Measurements from ENCODE around the gene COL20A1. TPM values are rescaled to one million over a fixed set of nuclear protein-coding genes. Genes with fewer than 3 reads are reported as not detected.

Gene COL20A1
- total RNA-seq, 1 experiment from 2014 or later = 0.97 TPM

DNA sequence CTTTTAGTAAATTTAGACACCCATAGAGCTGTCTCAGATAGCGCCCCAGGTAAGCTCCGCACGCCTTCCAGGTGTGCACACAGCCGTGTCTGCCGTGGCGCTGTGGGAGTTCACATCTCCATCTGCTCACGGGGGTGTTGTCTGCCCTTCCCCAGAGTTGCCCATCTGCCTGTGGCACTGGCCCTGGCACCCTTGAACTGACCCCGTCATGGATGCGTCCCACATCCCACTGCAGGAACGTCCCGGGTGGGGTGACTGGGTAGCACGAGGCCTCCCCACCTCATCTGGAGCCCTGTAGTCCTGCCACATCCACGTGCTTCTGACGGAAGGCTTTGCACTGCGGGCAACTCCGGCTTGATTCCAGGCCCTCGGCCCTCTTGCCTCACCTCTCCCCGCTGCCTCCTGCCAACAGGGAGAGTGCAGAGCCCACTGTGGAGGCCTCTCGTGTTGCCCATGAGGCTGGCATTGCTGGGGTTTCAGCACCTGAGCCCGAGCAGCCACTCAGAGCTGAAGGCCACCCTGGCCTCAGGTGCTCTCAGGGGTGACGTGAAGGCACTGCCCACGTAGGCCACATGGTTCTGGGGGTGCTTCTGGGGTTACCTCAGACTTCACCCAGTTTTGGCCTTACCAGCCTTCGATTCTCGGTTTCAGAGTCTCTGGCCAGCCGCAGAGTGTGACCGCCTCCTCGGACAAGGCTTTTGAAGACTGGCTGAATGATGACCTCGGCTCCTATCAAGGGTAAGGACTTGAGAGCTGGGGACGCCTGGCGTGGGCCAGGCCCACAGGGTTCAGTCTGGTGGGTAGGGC, 15.3 kb upstream of the COL20A1 start:
- DNase-seq (ENCODE audit: low read depth) = no peak

DNA sequence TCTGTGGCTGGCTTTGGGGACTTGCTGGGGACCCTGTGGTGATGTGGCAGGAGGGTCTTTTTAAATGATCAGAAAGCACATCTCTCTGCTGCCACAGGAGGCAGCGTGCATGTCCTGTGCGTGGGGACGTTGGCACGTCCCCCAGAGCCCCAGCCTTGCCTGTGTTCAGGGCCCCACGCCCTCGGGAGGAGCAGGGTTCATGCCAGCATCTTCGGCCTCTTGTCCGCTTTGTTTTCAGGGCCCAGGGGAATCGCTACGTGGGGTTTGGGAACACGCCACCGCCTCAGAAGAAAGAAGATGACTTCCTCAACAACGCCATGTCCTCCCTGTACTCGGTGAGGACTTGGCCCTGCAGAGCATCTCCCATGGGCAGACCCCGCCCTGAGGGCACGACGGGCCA, 14.3 kb upstream of the COL20A1 start:
- no peak for DNase-seq (ENCODE audit: low read depth)

DNA sequence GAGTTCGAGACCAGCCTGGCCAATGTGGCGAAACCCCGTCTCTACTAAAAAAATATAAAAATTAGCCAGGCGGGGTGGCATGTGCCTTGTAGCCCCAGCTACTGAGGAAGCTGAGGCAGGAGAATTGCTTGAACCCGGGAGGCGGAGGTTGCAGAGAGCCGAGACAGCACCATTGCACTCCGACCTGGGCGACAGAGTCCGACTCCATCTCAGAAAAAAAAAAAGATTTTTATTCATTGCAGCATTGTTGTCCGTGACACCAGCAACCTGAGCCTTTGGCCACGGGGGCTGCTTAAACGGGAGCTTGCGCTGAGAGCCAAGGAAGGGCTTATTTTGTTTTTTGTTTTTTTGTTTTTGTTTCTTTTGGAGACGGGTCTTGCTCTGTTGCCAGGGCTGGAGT, 13.1 kb upstream of the COL20A1 start:
- no peak for DNase-seq (ENCODE audit: low read depth)

DNA sequence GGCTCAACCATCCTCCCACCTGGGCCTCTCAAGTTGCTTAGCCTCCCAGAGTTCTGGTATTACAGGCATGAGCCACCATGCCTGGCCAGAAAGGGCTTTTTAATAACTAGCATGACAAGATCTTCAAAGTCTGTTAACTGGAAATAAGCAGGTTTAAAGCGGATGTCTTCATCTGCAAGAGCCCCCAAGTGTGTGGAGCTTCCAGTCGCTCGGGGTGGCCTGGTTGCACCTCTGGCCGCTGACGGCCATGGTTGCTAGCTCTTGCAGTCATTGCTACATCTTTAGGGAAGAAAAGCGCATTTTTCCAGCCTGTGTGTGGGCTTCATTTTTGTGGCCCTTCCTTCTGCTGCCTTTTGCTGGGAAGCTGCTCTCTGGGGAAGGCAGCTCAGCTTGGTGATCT, 12.6 kb upstream of the COL20A1 start:
- DNase-seq (ENCODE audit: low read depth) = no peak

DNA sequence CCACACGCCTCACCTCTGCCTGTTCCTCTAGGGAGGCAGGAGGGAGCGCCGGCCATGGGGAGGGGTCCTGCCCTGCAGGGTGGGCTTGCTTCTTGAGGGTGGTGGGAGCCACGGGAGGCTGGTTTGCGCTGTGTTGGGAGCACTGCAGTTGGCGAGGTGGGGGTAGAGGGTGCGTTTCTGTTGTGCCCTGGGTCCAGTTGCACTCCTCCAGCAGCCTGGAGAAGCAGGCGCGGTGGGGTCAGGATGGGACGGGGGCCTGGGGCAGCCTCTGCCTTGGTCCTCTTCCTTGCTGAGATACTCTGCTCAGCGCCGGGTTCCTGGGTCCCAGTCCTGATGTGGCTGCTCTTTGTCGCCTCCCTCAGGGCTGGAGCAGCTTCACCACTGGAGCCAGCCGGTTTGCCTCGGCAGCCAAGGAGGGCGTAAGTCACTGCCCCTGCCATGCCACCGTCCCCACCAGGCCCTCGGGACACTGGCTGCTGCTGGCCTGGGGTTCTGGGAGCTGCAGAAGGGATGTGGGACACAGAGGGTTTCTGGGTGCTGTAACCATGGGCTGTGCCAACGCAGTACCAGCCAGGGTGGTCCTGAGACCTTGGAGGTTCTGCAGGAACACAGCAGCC, 11.9 kb upstream of the COL20A1 start:
- no peak for DNase-seq (ENCODE audit: low read depth)

DNA sequence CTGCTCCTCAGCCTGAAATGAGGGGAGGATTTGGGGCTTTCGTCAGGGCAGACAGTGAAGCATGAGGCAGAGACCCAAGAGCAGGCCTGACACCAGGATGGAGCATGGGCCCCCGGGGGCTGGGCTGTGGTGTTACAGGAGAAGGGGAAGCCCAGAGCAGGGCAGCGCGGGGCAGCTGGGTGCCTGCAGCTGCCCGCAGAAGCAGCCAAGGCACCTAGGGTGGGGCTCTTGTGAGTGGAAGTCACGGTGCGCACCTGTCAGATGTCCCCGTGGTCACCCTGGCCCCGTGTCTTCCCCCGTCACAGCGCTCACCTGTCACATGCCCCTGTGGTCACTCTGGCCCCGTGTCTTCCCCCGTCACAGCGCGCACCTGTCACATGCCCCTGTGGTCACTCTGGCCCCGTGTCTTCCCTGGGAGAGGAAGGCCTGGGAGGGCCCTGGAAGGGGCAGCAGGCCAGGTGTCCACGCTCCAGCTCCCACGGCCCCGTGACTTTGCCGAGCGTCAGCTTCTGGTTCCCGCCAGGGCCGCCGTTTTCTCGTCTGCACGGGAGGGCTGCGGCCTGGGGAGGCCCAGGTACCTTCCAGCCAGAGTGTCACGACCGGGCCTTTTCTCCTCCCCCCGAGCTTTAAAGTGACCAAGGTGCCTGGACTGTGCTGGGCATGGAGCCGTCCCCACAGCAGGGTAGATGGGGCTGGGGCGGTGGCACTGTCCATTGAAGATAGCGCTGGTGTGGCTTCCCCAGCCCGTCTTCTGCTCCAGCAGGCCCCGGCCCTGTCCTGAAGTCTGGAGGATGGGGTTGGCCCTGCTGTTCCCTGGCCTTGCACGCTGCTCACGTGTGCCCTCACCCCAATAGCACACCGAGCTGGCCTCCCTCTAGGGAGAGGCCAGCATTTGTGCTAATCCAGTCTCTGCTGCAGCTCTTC, 11.0 kb upstream of the COL20A1 start:
- no peak for DNase-seq (ENCODE audit: low read depth)

DNA sequence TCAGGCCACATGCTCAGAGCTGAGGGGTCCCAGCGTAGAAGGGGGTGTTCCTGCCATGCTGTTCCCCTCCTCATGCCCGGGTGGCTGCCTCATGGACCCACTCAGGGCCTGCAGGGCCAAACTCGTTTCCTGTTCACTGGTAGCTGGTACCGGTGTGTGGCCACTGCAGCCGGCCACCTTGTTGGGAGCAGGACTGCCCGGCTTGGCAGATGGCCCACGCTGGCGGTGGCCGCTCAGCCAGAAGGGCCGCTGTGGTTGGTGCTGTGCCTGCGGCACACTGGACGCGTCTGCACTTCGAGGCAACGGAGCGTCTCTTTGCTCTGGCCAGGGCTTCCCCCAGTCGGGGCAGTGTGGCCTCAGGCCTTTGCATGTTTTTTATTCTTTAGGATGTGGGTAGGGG, 10.0 kb upstream of the COL20A1 start:
- no peak for DNase-seq (ENCODE audit: low read depth)

DNA sequence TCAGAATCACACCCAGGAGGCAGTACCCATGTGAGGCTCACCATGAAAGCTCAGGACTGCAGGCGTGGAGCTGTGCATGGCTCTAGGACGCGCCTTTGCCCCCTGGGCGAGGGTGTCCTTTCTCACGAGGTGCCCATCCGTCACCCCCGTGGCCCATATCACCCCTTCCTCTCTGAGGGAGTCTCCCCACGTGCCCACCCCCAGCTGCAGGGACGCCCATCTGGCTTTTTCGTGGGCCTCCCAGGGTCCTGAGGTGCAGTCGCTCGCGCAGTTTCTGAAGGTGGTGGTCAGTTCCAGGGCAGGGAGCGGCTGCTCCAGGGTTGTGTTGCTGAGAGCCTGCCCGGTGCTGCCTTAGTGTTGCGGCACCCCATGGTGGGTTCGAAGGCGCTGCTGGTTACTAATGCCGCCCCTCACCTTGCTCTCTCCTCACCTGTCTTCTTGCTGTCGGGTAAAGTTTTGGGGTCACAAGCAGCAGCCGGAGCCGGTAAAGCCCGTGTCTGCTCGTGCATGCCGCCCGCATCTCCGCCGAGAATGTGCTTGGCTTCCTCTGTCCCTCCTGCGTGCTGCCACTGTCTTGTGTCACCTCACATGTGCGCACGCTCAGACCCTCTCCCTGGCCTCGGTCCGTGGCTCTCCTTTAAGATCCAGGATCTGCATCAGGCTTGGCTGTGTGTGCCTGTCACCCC, 9.4 kb upstream of the COL20A1 start:
- no peak for DNase-seq (ENCODE audit: low read depth)

DNA sequence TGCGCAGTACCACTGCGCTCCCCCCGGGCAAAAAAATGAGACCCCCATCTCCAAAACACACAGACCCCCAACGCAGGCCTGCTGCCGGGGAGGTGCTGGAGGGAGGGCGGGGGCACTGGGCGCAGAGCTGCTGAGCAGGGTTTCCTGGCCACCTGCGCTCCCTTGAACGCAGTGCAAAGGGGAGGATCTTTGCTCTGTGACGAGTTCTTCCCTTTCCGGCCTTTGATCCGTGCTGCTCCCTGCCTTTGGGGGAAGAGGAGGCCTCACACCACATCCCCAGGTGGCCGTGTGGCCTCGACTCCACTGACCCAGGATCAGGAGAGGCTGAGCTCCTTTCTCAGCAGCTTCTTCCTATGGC, 8.9 kb upstream of the COL20A1 start:
- no peak for DNase-seq (ENCODE audit: low read depth)

DNA sequence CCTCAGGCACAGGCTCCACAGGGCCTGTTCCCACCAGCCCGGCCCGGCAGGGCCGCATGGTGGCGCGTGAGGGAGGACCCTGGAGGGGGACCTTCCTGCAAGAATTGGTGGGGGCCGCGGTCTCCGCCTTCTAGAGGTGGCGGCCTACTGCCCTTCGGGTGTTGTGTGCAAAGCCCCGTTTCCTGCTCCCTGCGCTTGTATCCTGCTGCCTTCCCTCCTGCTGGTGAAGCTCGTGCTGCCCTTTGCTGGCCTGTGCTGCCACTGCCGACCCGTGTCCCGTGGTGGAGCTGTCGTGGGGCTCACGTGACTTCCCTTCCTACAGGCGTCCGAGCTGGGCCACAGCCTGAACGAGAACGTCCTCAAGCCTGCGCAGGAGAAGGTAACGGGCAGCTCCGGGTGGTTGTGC, 8.4 kb upstream of the COL20A1 start:
- no peak for DNase-seq (ENCODE audit: low read depth)

DNA sequence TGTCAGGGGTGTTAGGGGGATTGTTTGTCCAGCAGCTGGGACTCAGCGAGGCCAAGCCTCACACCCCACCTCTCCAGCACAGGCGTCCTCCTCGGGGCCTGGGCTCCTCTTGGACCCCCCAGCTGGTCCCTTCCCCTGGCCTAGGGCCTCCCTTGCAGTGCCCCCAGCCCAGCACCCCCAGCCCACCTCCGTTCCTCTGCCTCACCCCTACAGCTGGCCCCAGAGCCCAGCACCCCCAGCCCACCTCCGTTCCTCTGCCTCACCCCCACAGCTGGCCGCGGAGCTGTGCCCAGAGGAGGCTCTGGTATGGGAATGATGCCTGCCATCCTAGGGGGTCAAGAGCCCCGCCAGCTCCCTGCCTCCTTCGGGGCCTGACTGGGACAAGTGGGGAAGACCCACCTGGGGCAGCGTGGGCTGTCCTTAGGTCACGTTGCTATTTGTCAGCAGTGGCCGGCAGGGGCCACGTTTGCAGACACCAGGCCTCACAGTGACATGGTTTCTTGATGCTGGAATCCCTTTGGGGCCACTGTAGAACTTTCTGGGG, 7.9 kb upstream of the COL20A1 start:
- DNase-seq (ENCODE audit: low read depth) = no peak

DNA sequence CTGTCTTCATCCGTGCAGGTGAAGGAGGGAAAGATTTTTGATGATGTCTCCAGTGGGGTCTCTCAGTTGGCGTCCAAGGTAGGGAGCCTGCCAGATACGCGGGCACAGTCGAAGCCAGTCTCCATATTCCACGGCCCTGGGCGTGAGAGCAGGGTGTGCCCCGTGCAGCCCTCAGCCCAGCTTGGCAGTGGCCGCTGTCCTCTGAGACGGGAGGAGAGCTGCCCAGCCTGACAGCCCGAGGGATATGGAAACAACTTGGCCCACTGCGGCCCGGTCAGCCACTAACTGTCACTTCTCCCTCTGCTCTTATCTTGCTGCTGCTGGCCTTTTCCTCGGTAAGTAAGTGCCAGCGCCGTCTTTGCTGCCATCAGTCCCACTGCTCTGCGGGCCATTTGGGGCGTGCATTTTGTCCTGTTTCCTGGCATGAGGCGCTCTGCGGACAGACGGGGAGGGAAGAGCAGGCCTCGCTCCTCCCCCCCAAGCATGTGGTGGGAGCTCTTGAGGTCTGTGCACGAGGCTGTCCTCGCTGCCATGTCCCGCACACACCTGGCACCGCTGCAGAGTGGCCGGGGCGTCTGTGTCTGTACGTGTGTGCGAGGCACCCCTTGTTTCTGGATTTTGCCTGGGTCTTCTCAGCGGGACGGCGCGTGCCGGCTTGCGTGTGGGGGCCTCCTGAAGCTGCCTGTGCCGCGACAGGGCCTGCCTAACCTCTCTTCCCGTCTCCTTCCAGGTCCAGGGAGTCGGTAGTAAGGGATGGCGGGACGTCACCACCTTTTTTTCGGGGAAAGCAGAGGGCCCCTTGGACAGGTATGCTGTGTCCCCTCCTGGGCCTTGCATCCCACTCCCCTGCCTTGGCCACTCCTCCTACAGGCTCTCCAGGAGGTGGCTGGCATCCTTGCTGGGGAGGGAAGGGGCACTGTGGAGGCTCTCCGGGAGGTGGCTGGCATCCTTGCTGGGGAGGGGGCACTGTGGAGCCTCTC, 7.1 kb upstream of the COL20A1 start:
- no peak for DNase-seq (ENCODE audit: low read depth)

DNA sequence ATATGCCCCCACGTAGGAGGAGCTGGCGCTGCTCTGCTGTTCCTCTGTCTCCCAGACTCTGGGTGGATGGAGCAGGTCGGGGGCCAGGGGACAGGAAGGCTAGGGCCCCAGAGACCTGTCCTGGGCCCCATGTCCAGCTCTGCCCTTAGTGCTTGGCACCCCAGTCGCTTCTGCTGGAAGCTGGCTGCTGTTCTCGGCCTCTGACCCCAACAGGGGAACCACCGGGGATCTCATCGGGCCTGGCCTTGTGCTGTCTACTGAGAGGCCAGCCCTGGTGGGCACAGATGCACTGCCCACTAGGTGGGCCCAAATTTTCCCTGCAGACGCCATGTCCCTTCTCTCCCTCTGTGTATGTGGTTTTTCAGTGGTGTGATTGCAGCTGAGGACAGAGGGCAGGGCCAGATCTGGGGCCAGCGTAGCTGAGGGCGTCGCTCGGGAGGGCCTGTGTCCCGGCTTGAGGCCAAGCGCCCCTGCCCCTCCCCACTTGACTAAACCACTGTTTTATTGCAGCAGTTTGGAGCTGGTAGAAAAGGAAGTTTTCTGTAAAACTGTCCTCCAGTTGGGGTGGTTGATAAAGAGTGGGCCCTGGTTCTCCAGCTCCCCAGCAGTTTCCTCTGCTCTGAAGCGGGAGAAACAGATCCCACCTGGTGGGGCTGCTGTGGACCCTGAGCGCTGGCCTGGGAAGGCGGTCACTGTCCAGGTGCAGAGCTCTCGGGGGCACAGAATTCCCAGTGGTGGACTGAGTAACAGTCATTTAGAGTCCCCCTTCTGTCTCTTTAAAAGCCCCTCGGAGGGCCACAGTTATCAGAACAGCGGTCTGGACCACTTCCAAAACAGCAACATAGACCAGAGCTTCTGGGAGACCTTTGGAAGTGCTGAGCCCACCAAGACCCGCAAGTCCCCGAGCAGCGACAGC, 5.9 kb upstream of the COL20A1 start:
- DNase-seq (ENCODE audit: low read depth) = no peak

DNA sequence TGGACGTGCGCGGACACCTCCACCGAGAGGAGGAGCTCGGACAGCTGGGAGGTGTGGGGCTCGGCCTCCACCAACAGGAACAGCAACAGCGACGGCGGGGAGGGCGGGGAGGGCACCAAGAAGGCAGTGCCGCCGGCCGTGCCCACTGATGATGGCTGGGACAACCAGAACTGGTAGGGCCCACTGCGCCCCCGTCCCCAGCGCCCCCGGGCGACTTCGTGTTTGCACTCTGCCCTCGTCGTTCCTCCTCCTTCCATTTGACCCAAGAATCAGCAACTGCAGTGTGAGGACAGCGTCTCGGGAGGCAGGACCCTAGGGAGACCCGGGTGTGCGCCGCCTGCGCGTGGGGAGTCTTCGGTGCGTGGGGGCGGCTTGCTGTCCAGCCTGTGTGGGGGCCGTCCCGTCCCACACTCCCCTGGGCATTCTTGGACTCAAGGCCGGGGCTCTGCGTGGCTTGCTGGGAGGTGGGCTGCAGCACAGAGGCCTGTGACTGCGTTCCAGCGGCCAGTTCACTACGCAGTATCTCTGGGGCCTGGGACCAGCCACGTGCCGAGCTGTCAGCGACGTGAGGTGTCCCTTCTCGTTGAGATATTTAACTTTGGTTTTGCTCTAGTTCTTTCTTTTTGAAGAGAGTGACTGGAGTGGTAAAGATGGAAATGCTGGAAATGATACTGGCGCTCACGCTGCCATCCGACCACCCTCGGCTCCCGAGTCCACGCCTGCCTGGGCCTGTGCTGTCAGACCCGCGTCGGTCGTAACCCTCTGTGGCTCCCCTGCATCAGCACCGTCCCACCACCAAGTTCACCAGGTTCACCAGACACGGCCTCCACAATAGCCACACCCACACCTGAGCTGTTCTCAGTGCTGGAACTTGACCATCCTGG, 5.0 kb upstream of the COL20A1 start:
- no peak for DNase-seq (ENCODE audit: low read depth)

DNA sequence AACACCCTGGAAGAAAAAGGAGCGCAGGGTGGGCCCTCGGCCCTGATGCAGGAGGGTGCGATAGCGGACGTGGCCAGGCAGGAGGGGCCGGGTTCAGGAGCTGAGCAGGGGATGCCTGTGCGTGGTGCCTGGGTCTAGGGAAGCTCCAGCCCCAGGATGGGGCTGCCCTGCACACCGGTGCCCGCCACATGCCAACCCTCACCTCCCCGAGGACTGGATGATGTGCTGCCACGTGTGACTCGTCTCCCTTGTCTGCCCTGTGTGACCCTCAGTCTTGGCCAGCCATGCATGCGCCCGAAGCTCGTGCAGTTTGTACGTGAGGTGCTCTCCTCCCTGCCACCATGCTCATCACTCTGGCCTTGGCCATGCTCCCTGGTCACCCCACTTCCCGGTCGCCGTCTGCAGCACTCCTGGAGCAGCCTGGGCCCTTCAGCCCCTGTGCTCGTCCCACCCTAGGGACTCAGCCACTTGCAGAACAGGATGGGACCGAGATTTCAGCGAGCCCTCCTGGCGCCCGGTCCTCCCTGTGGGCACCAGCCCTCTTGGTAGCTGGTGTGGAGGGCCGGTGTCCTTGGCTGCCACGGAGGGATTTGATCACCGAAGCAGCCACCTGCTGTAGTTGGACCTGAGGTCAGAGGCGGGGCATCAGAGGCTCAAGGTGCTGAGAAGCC, 4.3 kb upstream of the COL20A1 start:
- DNase-seq (ENCODE audit: low read depth) = no peak

DNA sequence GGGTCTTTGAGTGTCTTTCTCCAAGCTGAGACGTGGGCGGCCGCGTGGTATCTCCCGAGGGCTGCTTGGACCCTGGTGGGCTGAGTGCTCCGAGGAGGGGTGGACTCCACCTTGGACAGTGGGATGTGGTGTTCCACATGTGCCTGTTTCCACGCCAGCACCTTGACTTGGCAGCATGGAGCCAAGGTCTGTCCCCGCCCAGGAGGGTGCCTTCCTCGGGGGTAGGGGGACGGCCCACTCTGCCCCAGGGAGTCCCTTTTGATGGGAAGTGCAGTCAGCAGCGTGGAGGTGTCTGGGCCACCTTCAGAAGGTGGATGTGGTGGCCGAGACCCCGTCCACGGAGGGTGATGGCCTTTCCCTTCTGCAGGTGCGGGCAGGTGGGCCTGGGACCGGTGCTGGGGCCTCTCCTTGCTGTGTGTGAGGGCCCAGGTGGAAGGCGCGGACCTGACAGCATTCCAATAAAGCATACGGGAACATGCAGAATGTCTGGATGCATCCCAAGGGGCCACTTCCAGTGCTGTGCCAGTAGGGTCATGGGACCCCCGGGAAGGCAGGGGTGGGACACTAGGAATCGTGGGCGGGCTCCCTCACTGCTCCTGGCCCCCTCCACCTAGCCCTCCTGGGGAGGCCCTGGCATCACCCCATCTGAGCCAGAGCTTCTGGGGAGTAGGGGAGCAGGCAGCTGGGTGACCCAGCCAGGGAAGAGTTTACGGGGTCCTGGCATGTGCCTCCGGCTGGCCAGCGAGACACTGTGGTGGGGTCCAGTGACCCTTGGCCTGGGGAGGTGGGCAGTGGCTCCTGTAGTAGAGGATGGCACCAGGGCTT, 3.5 kb upstream of the COL20A1 start:
- DNase-seq (ENCODE audit: low read depth) = no peak

DNA sequence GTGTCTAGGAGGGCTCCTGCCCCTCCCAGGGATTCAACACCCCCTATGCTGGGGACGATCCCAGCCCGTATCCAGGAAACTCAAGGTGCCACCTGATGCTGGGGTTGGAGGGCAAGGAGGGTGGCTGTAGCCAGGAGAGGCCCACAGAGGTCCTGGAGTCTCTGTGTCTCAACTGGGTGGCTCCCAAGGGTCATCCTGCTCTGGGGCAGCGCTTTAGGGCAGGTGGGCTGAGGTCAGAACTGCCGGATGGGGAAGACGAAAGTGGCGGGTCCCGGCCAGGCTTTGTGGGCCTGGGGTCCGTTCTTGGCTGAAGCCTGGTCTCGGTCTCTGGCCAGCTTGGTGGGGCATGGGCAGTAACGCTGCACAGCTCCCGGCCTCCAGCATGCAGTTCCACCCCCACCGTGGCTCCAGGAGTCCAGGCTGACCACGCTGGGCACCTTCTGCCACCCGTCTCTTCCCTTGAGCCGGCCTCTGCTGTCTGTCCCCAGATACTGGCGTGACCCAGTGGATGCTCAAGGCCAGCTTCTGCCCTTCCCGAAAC, 2.8 kb upstream of the COL20A1 start:
- DNase-seq (ENCODE audit: low read depth) = no peak

Data from Daoy (cell line).